ENCODE data around the gene SPSB2. TPM values are rescaled to one million over a fixed set of nuclear protein-coding genes. Genes with fewer than 3 reads are reported as not detected.

The SPSB2 gene
- total RNA-seq, 1 donor from 2014 or later: 7.0 TPM

Other genes with a start within 250 kb of the SPSB2 start
- 6.3 TPM for gene LPAR5, start 237.3 kb downstream of the SPSB2 start, total RNA-seq (ENCODE audit: insufficient read depth, low replicate concordance)
- 2.9 TPM for gene ACRBP, start 225.9 kb downstream of the SPSB2 start, total RNA-seq (ENCODE audit: insufficient read depth, low replicate concordance)
- 20.9 TPM for gene ING4, start 210.2 kb downstream of the SPSB2 start, total RNA-seq (ENCODE audit: insufficient read depth, low replicate concordance)
- gene ZNF384, start 183.9 kb downstream of the SPSB2 start, total RNA-seq (ENCODE audit: insufficient read depth, low replicate concordance): 16.4 TPM
- not detected for gene PIANP, start 172.5 kb downstream of the SPSB2 start, total RNA-seq (ENCODE audit: insufficient read depth, low replicate concordance)
- 40.4 TPM for gene COPS7A, start 149.3 kb downstream of the SPSB2 start, total RNA-seq (ENCODE audit: insufficient read depth, low replicate concordance)
- gene MLF2, start 120.2 kb downstream of the SPSB2 start, total RNA-seq (ENCODE audit: insufficient read depth, low replicate concordance): 36.6 TPM
- 13.0 TPM for gene PTMS, start 106.9 kb downstream of the SPSB2 start, total RNA-seq (ENCODE audit: insufficient read depth, low replicate concordance)
- 1.7 TPM for gene LAG3, start 100.8 kb downstream of the SPSB2 start, total RNA-seq (ENCODE audit: insufficient read depth, low replicate concordance)
- 10.4 TPM for gene CD4, start 83.8 kb downstream of the SPSB2 start, total RNA-seq (ENCODE audit: insufficient read depth, low replicate concordance)
- gene GPR162, start 51.5 kb downstream of the SPSB2 start, total RNA-seq (ENCODE audit: insufficient read depth, low replicate concordance): 1.9 TPM
- 74.6 TPM for gene P3H3, start 44.9 kb downstream of the SPSB2 start, total RNA-seq (ENCODE audit: insufficient read depth, low replicate concordance)
- 2.4 TPM for gene GNB3, start 32.4 kb downstream of the SPSB2 start, total RNA-seq (ENCODE audit: insufficient read depth, low replicate concordance)
- 11.1 TPM for gene CDCA3, start 22.0 kb downstream of the SPSB2 start, total RNA-seq (ENCODE audit: insufficient read depth, low replicate concordance)
- 50.6 TPM for gene USP5, start 21.2 kb downstream of the SPSB2 start, total RNA-seq (ENCODE audit: insufficient read depth, low replicate concordance)
- 743 TPM for gene TPI1, start 5.8 kb downstream of the SPSB2 start, total RNA-seq (ENCODE audit: insufficient read depth, low replicate concordance)
- gene LRRC23, start 31.5 kb upstream of the SPSB2 start, total RNA-seq (ENCODE audit: insufficient read depth, low replicate concordance): 8.4 TPM
- 19.7 TPM for gene ENO2, start 41.3 kb upstream of the SPSB2 start, total RNA-seq (ENCODE audit: insufficient read depth, low replicate concordance)
- 7.9 TPM for gene ATN1, start 54.7 kb upstream of the SPSB2 start, total RNA-seq (ENCODE audit: insufficient read depth, low replicate concordance)
- not detected for gene RNU7-1, start 70.5 kb upstream of the SPSB2 start, total RNA-seq (ENCODE audit: insufficient read depth, low replicate concordance)
- gene C12orf57, start 70.7 kb upstream of the SPSB2 start, total RNA-seq (ENCODE audit: insufficient read depth, low replicate concordance): 228 TPM
- 18.3 TPM for gene PTPN6, start 78.1 kb upstream of the SPSB2 start, total RNA-seq (ENCODE audit: insufficient read depth, low replicate concordance)
- 147 TPM for gene PHB2, start 97.4 kb upstream of the SPSB2 start, total RNA-seq (ENCODE audit: insufficient read depth, low replicate concordance)
- gene EMG1, start 97.6 kb upstream of the SPSB2 start, total RNA-seq (ENCODE audit: insufficient read depth, low replicate concordance): 17.6 TPM
- 4.8 TPM for gene LPCAT3, start 145.2 kb upstream of the SPSB2 start, total RNA-seq (ENCODE audit: insufficient read depth, low replicate concordance)
- gene C1S, start 187.4 kb upstream of the SPSB2 start, total RNA-seq (ENCODE audit: insufficient read depth, low replicate concordance): 201 TPM
- 141 TPM for gene C1R, start 219.1 kb upstream of the SPSB2 start, total RNA-seq (ENCODE audit: insufficient read depth, low replicate concordance)
- gene C1RL, start 235.9 kb upstream of the SPSB2 start, total RNA-seq (ENCODE audit: insufficient read depth, low replicate concordance): 56.3 TPM

Measured in umbilical cord (tissue), 1 donor.